CD4-positive, alpha-beta T cell treated with Interleukin-4 for 4 hours (primary cell): ENCODE data around the gene STIM1.

Experiments
- DNase-seq: peaks from one replicate; pipeline ENCODE4 v3.0.0-alpha.2; 2020

The STIM1 gene

DNA sequence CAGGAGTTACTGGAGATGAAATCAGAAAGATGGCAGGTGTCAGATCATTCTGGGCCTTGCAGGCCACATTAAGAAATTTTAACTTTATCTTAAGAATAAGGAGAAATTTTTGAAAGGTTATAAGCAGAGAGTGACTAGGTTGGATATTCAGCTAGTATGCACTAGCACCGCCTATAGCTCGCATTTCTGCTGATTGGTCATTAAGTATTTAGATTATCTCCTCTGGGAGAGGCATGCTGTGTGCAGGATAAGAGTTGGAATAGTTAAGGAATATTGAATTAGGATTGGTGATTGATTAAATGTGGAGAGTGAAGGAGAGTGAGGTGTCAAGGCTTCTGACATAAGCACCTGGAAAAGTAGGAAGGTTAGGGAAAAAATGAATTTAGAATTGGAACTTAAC, 100.6 kb downstream of the STIM1 start:
- DNase-seq, result no peak

DNA sequence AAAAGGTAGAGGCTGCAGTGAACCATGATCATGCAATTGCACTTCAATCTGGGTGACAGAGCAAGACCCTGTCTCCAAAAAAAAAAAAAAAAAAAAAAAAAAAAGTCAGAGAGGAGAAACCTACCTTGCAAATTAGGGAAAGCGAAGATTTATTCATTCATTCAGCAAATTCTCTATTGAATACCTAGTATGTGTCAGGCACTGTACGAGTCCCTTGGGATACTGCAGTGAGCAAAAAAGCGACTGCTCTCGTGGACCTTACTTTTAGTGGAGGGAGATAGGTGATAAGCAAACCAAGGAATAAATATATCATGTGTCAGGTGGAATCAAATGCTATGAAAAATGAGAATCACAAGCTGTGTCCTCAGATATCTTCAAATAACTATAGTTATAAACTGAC, 101.3 kb downstream of the STIM1 start:
- no peak for DNase-seq

DNA sequence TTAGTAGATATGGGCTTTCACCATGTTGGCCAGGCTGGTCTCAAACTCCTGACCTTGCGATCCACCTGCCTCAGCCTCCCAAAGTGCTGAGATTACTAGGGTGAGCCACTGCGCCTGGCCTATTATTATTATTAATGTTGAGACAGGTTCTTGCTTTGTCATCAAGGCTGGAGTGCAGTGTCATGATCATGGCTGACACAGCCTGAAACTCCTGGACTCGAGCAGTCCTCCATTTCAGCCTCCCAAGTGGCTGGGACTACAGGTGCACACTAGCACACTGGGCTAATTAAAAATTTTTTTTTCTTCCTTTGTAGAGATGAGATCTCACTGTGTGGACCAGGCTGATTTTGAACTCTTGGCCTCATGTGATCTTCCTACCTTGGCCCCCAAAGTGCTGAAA, 102.0 kb downstream of the STIM1 start:
- DNase-seq, result no peak

DNA sequence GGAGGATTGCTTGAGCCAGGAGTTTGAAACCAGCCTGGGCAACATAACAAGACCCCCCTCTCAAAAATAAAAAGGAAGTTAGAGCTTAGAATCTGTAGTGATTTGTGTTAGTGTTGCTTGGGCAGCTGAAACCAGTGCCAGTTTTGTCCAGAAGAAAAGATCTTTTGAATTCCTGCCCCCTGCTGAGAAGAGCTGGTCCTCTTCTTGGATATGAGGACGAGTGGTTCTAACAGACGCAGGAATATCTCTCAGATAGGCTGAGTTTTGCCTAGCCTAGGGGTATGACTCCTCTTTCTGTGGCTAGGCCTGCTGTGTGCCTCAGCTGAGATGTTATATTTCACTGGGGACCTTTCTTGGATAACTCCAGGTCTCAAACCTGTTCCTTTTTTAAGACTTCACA, 102.8 kb downstream of the STIM1 start:
- DNase-seq, result no peak

DNA sequence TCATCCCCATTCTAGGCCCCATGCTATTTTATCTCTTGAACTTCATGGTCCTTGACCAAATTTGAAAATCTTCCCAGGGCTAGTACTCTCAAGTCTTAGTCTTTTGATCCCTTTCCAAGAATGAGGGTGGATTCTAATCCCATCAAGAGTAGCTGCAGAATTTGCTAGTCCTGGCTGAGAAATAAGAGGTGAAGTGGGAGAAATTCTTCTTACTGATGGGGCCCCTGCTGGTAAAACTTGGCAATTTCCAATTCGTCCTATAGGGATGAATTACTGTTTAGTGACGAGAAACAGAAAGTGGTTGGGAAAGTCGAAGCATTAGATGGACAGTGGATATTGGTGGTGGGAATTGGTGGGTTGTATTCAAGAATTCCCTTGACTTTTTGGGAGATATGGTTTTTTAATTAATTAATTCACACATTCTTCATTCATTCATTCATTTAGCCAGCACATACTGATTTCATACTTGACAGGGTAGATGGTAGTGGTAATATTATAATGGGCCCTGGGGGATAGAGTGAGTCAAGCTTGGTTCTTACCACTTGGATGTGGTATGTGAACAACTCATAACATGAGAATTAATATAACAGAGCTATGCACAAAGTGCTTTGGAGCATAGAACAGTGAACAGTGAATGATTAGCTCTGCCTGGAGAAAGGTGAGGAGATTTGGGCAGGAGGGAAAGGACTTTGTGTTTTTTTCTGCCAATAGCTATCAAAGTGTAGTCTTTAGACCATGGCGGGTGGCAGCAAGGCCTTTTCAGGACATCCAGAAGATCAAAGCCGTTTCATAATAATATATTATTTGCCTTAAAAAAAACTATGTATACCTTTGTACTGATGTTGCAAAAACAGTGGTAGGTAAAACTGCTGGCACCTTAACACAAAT, 103.8 kb downstream of the STIM1 start:
- no peak for DNase-seq

DNA sequence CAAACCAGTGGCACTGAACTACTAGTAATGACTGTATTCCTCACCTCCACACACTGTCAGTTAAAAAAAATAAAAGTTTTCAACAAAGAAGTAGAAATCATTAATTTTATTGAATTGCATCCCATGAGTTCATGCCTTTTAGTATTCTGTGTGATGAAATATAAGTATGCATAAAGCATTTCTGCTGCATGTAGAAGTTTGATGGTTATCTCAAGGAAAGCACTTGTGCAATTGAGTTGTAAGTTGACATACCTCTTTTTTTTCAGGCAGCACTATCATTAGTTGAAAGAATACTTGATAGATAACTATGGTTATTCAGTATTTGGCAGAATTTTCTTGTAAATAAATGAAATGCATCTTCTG, 104.4 kb downstream of the STIM1 start:
- DNase-seq, result no peak

DNA sequence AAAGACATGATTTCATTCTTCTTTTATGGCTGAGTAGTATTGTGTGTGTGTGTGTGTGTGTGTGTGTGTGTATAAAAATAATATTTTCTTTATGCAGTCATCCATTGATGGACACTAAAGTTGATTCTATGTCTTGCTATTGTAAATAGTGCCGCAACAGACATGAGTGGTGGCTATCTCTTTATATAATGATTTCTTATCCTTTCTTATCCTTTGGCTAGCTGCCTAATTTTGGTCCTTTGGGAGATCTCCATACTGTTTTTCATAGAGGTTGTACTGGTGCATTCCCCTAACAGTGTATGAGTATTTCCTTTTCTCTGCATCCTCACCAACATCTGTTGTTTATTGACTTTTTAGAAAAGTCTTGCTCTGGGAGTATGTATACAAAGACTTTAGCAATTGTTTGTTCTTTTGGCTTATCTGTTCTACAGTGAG, 107.0 kb downstream of the STIM1 start:
- DNase-seq, result no peak

DNA sequence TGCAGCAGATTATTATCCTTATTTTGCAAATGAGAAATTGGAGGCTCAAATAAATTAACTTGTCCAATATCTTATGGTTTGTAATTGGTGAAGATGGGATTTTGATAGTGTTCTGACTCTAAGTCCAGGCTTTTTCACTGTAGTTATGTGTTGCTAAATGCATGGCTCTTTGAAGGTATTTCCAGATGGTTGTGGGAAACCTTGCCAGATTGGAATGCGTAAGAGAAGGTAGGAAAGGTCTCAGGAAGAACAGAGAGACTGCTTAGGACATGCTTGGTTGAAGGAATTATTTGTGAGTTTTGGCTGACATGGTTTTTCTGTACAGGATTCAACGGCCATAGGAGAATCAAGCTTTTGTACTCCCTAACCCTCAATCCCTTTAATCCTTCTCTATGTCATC, 108.6 kb downstream of the STIM1 start:
- no peak for DNase-seq

DNA sequence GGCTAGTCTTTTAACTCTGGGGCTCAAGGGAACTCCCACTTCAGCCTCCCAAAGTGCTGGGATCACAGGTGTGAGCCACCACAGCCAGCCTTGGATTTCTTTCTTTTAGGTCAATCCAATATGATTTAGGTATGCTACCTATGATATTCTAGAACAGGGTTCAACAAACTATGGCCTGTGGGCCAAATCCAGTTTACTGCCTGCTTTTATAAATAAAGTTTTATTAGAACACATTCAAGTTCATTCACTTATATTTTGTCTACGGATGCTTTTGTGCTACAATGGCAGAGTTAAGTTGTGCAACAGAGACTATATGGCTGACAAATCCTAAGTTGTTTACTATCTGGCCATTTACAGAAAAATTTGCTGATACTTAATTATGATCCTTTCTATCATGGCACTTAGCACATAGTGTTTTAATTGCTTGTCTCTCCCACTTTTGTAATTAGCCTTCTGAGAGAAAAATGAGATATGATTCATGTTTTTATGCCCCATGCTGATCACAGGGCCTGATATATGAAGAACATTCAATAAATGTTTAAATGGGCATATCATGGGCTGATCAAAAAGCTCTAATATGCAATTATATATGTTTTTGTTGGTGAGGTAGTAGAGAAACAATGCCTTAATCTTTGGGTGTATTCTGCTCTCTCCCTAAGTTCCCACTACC, 109.6 kb downstream of the STIM1 start:
- no peak for DNase-seq

DNA sequence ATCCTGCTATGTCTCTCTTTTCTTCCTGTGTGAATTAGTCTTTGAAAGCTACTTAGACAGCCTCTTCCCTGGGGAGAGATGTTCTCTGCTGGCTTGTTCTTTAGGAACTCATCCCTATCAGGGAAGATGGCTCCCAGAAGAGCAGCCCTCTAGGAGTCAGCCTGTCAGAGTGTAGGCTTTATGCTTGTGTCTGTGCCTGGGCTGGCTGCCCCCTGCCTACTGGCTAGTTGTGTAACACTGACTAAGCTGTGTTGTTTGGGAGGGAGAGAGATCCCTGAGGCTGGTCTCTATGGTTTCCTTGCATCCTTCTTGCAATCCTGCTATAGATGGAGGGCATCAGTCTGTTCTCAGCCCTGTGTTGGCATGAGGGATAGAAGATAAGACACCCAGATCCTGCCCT, 112.2 kb downstream of the STIM1 start:
- no peak for DNase-seq

DNA sequence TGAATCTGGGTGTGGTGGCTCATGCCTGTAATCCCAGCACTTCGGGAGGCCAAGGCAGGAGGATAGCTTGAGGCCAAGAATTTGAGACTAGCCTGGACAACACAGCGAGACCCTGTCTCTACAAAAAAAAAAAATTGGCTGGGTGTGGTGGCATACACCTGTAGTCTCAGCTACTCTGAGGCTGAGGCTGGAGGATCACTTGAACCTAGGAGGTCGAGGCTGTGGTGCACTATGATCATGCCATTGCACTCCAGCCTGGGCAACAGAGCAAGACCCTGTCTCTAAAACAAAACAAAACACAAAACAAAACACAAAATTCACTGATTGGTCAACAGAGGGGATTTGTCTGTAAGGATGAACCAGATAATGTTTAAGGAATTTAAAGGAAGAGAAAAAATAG, 113.7 kb downstream of the STIM1 start:
- DNase-seq, result no peak

DNA sequence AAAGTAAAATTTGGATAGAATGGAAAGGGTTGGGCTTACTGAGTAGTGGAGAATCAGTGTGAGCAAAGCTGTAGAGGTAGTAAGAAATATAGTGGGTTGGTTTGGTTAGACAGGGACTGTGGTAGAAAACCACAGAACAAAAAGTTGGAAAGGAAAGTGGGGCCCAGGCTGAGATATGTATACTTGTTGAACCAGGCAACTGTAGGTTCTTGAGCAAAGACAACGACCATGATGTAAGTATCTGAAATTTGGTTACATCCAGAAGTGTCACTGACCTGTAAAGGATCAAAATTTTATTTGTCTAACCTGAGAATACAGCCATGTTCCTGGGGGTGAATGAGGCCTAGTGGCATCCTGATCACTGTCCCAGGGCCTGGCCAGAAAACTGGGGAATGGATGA, 114.1 kb downstream of the STIM1 start:
- DNase-seq, result no peak

DNA sequence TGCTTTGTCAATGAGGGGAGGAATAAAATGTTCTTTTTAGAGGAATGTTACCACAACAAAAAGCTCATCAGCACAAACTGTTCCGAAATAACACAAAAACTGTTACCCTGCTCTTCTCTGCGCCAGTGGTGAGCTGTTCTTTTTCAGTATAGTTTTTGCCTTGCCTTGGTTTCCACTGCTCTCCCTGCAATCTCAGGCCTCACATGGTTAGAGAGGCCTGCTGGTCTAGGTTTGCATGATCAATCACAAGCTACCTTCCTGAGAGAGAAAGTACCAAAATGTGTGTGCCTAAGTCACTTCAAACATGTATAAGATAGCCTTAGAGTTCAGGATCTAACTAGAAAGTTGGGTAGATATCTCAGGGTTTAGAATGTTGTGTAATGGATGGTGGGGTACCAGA, 114.6 kb downstream of the STIM1 start:
- no peak for DNase-seq

DNA sequence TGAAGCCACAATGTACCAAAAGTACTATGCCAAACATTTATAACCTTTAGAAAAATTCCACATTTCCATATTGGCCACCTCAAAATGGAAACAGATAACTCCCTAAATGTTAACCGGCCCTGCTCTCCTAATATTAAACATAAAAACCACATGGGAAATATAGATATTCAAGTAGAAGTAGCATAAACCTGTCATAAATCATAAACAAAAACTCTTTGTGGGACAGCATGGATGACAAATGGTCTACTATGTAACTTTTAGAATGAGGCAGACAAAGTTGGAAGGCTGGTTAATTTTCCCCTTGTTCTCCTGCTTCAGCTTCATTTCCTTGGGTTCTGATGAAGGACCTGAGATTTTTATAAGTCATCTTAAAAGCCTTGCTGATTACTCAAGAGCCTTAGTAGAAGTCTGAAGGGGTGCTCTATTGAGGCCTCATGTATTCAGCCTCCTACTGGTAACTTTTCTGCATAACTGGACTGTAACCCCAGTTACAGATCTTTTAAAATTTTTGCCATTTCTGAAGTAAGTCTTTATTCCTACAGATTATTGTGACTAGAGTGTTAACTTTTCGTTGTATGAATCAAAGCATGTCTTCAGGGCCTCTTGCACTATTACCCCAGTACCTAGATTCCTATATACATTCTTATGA, 116.4 kb downstream of the STIM1 start:
- no peak for DNase-seq

DNA sequence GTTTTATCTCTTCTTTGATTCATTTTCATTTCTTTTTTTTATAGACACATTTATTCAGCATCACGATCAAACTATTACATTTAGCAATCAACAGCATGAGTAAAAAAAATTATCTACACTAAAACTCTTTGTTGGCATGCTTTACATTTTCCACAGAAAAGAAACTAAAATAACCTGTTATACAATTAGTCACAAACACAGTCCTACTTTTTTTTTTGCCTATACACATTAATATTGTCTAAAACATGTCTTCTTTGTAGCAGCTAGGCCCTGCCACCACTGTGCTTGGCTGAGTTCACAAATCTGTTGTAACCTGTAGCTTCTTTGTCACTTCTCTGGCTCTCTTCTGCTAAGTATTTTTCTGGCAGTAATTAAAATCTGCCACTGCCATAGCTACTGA, 117.0 kb downstream of the STIM1 start:
- DNase-seq, result no peak

DNA sequence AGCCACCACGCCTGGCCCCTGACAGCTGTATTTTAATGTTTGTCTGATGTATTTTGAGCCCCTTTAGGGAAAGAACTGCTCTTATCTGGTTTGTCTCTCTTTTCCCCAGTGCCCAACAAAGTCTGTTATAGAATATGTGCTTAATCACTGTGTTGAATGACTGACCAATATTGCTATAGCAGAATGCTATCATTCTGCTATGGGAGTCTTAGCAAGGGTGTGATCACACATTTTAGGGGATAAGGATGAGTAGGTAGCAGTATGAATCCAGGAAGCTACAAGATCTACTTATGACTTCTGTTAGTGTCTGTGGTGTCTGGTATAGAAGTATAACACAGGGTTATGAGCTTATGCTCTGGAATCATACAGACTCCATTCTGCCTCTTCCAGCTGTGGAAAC, 121.6 kb downstream of the STIM1 start:
- no peak for DNase-seq

DNA sequence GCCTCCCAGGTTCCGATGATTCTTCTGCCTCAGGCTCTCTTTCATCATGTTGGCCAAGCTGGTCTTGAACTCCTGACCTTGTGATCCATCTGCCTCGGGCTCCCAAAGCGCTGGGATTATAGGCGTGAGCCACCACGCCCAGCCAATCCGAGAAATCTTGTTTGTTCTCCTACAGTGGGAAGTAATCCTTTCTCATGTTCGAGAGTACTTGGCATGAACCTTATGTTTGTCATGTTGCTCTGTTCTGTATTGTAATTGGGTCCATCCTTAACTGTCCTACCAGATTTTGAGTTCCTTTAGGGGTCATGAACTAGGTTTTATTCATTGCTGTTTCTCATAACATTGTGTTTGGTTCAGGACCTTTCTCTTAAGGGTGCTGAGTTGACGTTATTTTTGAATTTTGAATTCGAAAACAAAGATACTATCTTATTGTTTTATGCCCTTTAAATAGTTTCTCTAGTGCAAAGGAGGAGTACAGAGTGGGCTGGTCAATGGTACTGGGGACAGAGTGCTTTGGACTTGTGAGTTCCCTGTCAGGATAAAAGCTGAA, 125.7 kb downstream of the STIM1 start:
- no peak for DNase-seq

DNA sequence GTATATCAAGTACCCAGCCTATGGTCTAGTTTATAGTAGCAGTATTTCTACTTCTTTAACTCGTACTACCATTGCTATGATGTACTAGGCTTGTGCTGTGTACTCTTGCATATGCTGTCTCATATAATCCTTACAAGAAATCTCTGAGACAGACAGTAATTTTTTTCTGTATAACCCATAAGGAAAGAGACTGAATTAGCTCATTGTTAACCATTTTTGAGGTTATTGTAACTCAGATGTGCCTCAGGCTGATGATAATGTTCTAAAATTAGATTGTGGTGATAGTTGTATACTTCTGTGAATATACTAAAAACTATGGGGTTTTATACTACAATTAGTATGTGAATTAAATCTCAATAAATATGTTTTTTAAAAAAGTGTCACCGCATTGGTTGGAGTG, 127.0 kb downstream of the STIM1 start:
- no peak for DNase-seq

DNA sequence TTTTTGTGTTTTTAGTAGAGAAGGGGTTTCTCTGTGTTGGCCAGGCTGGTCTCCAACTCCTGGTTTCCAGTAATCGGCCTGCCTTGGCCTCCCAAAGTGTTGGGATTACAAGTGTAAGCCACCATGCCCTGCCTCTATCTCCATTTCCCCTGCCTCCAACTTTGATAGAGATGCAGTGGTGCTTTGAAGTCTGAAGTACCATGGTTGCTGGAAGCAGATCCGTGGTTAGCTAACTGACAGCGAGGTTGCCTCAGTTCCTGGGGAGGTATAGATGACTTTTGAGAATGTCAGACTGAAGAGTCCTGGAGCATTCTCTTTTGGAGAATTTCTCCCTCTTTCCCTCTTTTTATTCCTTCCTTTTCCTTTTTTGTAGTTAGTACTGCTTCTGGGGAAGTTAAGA, 127.6 kb downstream of the STIM1 start:
- DNase-seq, result no peak

DNA sequence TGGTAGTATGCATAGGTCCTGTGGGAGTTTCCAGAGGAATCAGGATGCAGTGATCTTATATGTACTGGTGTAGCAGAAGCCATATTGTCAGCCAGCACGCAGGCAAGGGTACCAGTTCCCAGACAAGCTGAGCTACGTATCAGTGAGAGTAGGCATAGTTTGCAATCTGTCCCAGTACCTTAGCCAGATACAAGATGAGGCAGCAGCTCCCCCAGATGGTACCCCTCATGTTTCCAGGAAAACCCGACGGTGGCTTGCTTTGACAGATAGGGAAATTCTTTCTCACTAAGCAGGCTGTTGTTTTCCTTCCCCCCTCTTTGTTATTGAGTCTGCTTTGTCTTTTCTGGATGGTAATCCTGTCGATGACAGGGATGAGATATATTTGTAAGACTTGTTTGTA, 129.4 kb downstream of the STIM1 start:
- DNase-seq, result peak; percentile 37

DNA sequence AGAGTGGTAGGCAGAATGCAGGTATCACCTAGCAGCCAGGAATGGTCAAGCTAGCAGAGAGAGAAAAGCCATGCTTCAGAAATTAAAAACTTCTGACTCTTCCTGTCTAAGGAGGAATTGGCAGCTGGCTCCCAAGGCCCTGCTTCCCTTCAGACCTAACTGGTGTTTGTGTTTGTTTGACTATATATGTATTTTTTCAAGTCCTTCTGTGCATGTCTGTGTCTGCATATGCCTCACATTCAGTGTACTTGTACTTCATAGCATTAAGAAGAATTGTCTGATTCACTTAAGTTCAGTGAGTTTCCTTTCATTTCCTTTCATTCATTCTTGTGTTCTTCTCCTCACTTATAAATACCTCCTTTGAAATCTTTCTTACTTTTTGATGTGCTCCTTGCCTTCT, 130.2 kb downstream of the STIM1 start:
- DNase-seq, result no peak

DNA sequence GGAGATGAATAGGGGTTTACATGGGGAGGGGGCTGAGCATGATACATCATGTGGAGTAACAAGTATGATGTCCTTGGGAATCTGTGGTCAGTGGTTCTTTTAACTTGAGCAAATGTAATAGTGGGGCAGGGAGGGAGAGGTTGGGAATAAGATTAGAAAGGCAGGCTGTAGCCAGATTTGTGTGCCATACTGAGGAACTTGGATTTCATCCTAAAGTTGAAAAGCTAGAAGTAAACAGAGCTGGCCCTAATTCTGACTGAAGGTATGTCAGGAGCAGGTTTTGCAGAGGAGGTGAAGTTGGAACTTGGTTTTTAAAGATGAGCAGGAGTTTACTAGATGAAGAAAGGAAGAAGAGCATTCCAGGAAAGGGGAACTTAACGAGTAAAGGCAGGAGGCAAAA, 130.8 kb downstream of the STIM1 start:
- no peak for DNase-seq

DNA sequence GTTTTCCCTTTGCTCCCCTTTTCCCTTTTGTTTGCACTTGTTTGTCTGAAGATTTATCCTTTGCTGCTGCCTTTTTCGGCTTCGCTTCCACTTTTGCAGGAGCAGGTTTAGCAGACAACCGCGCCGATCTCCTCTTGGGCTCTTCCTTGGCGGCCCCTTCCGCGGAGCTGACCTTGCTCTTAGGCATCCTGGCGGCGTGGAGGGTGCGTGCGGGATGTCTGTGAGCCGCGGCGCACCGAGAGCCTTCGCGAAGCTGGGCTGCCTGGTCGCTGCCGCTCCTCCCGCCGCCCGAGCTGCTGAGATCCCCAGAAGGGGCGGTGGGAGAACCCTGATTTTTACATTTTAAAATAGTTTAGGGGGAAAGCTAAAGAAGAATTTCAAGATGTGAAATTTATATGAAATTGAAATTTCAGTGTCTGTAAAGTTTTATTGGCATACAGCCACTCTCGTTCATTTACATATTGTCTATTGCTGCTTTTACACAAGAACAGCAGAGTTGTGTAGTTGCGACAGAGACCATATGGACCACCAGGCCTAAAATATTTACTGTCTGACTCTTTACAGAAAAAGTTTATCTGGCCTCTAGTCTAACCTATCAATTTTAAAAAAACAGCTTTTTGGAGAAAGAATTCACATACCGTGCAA, 133.9 kb downstream of the STIM1 start:
- DNase-seq, result no peak
